ENCODE measurements around the gene LCT. TPM values are rescaled to one million over a fixed set of nuclear protein-coding genes. Genes with fewer than 3 reads are reported as not detected.

LCT gene
- total and polyA plus RNA-seq, 9 of the 15 experiments (the other 6 are each of a cell fraction or from before 2014, with no cell fraction given): 0.01 to 0.04 (median 0.03) TPM; not detected in 4

GRCh38 chr2:135741043-135741394, 96.0 kb downstream of the LCT start (continued):
- TF ChIP-seq CC2D1A (IDR thresholded peaks at IDR 0.05) (no peak), PKNOX1 (IDR thresholded peaks at IDR 0.05) (no peak), DMBX1 (CRISPR knock-in tag; IDR thresholded peaks at IDR 0.05; ENCODE audit: borderline replicate concordance) (no peak), ATF7 (IDR thresholded peaks at IDR 0.05) (no peak), ZBTB2 (IDR thresholded peaks at IDR 0.05) (no peak), ETV5 (CRISPR knock-in tag; IDR thresholded peaks at IDR 0.05; ENCODE audit: low read depth) (no peak), ZNF668 (CRISPR knock-in tag; IDR thresholded peaks at IDR 0.05) (no peak), ZNF589 (CRISPR knock-in tag; IDR thresholded peaks at IDR 0.05; ENCODE audit: low read depth) (0 out of 2 replicates have a peak, but pooled peaks have one; percentile 43), GATA2 (CRISPR knock-in tag; IDR thresholded peaks at IDR 0.05) (no peak), STAT5B (CRISPR knock-in tag; IDR thresholded peaks at IDR 0.05) (no peak), ZNF316 (IDR thresholded peaks at IDR 0.05) (peak; percentile 42), KDM1A (IDR thresholded peaks at IDR 0.05) (0 out of 4 replicates have a peak, but pooled peaks of 1 of the 2 experiments have one; percentile 6), CBX5 (IDR thresholded peaks at IDR 0.05; ENCODE audit: borderline replicate concordance, low read depth) (no peak), MTA3 (IDR thresholded peaks at IDR 0.05; ENCODE audit: borderline replicate concordance) (no peak)
- TF ChIP-seq, protein P1, sequence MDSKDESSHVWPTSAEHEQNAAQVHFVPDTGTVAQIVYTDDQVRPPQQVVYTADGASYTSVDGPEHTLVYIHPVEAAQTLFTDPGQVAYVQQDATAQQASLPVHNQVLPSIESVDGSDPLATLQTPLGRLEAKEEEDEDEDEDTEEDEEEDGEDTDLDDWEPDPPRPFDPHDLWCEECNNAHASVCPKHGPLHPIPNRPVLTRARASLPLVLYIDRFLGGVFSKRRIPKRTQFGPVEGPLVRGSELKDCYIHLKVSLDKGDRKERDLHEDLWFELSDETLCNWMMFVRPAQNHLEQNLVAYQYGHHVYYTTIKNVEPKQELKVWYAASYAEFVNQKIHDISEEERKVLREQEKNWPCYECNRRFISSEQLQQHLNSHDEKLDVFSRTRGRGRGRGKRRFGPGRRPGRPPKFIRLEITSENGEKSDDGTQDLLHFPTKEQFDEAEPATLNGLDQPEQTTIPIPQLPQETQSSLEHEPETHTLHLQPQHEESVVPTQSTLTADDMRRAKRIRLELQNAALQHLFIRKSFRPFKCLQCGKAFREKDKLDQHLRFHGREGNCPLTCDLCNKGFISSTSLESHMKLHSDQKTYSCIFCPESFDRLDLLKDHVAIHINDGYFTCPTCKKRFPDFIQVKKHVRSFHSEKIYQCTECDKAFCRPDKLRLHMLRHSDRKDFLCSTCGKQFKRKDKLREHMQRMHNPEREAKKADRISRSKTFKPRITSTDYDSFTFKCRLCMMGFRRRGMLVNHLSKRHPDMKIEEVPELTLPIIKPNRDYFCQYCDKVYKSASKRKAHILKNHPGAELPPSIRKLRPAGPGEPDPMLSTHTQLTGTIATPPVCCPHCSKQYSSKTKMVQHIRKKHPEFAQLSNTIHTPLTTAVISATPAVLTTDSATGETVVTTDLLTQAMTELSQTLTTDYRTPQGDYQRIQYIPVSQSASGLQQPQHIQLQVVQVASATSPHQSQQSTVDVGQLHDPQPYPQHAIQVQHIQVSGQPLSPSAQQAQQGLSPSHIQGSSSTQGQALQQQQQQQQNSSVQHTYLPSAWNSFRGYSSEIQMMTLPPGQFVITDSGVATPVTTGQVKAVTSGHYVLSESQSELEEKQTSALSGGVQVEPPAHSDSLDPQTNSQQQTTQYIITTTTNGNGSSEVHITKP (IDR thresholded peaks at IDR 0.05; ENCODE audit: partially characterized antibody): no peak
- TF ChIP-seq, protein P2, sequence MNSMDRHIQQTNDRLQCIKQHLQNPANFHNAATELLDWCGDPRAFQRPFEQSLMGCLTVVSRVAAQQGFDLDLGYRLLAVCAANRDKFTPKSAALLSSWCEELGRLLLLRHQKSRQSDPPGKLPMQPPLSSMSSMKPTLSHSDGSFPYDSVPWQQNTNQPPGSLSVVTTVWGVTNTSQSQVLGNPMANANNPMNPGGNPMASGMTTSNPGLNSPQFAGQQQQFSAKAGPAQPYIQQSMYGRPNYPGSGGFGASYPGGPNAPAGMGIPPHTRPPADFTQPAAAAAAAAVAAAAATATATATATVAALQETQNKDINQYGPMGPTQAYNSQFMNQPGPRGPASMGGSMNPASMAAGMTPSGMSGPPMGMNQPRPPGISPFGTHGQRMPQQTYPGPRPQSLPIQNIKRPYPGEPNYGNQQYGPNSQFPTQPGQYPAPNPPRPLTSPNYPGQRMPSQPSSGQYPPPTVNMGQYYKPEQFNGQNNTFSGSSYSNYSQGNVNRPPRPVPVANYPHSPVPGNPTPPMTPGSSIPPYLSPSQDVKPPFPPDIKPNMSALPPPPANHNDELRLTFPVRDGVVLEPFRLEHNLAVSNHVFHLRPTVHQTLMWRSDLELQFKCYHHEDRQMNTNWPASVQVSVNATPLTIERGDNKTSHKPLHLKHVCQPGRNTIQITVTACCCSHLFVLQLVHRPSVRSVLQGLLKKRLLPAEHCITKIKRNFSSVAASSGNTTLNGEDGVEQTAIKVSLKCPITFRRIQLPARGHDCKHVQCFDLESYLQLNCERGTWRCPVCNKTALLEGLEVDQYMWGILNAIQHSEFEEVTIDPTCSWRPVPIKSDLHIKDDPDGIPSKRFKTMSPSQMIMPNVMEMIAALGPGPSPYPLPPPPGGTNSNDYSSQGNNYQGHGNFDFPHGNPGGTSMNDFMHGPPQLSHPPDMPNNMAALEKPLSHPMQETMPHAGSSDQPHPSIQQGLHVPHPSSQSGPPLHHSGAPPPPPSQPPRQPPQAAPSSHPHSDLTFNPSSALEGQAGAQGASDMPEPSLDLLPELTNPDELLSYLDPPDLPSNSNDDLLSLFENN (IDR thresholded peaks at IDR 0.05; ENCODE audit: low read depth in 2 of 2, low read length in 2 of 2): no peak

Measured in K562 (cell line).